Measurements from ENCODE around the gene PDZD7.
"Not testable (repeated sequence)": the region's sequence is repeated elsewhere in the genome, so short reads cannot be mapped to it uniquely, and the experiment has no call there.

PDZD7 gene

DNA sequence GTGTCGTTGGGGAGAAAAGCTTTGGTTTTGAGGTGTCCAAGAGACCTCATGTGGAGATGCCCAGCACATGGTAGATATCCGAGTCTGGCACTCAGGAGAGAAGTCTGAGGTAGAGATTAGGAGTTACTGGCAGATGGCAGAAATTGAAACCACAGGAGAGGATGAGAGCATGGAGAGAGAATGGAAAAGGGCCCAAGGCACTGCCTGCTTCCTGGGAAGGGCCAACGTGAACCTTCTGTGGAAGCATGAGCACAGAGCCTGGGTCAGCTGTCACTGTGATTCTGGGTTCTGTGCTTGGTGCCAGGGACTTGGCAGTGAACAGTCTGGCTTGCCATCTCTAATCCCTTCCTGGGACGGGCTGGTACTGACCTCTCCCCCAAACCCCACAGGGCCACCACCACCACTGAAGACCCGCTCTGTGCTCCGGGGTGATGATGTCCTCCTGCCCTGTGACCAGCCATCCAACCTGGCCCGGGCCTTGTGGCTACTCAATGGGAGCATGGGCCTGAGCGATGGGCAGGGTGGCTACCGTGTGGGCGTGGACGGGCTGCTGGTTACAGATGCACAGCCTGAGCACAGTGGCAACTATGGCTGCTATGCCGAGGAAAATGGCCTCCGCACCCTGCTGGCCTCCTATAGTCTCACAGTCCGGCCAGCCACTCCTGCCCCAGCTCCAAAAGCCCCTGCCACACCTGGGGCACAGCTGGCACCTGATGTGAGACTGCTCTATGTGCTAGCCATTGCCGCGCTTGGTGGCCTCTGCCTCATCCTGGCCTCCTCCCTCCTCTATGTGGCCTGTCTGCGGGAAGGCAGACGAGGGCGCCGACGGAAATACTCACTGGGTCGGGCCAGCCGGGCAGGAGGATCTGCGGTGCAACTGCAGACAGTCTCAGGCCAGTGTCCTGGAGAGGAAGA, 47.8 kb downstream of the PDZD7 start:
- DNase-seq (ENCODE audit: low read depth) = no peak

DNA sequence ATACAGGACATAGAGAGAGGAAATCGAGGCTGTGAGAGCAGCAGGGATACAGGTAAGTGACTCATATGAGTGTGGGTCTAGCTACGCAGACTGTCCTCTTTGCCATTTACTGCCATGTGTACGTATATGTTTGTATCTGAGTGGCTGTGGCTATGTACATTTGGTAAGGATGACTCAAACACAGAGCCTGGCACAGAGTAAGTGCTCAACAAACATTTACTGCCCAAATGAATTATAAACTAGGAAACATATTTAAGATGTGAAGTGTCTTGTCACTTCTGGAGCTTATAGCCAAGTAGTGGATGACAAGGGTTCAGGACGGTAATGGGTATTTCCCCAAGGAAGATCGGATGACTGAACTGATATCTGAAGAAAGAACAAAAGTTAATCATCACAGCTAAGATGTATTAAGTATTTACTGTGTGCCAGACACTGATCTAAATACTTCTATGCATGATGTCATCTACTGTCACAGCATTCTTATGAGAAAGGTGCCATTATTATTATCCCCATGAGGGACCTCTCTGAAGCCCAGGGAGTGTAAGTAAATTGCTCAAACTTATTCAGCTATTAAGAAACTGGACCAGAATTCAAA, 49.7 kb downstream of the PDZD7 start:
- DNase-seq (ENCODE audit: low read depth) = no peak

DNA sequence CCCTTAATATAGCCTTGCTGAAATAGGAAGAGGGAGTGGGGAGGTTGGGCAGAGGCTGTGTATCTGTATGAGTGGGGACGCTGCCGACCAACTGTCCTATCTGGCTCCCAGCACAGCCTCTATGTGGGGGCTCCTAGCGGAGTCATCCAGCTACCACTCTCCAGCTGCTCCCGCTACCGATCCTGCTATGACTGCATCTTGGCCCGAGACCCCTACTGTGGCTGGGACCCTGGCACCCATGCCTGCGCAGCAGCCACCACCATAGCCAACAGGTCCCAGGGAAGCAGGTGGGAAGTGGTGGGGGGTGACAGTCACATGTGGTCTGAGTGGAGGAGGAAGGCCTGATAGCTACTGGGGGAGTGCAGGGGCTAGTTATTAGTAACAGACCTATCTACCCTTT, 50.2 kb downstream of the PDZD7 start:
- no peak for DNase-seq (ENCODE audit: low read depth)

DNA sequence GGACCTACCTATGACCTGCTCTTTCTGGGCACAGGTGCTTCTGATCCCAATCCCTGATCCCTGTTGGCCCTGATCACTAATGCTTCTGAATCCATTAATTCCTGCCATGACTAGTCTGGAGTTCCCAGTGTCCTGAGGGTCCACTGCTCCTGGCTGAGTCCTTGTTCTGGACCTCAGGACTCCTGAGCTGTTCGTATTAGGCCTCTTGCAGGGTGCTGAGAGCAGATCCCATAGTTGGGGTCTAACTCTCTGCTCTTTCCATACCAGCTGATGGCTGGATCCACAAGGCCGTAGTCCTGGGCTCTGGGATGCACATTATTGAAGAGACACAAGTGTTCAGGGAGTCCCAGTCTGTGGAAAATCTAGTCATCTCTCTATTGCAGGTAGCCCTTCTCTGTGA, 50.6 kb downstream of the PDZD7 start:
- DNase-seq (ENCODE audit: low read depth) = no peak

DNA sequence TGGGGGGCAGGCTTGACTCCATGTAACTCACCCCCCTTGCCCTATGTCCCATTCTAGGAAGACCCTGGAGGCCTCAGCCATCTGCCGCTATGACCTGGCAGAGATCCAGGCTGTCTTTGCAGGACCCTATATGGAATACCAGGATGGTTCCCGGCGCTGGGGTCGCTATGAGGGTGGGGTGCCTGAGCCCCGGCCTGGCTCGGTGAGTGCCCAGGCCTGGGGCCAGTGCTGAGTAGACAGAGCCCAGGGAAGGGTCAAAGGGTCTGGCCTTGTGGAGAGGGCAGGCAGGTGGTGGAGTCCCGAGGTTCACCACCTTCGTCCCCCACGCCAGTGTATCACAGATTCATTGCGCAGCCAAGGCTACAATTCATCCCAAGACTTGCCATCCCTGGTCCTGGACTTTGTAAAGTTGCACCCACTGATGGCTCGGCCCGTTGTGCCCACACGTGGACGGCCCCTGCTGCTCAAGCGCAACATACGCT, 51.1 kb downstream of the PDZD7 start:
- no peak for DNase-seq (ENCODE audit: low read depth)

DNA sequence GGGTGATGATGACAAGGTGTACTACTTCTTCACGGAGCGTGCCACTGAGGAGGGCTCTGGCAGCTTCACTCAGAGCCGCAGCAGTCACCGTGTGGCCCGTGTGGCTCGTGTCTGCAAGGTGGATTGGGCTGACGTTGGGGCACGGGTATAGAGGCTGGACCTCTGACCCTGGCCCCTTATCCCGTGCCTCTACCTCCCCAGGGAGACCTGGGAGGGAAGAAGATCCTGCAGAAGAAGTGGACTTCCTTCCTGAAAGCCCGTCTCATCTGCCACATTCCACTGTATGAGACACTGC, 52.1 kb downstream of the PDZD7 start:
- no peak for DNase-seq (ENCODE audit: low read depth)

DNA sequence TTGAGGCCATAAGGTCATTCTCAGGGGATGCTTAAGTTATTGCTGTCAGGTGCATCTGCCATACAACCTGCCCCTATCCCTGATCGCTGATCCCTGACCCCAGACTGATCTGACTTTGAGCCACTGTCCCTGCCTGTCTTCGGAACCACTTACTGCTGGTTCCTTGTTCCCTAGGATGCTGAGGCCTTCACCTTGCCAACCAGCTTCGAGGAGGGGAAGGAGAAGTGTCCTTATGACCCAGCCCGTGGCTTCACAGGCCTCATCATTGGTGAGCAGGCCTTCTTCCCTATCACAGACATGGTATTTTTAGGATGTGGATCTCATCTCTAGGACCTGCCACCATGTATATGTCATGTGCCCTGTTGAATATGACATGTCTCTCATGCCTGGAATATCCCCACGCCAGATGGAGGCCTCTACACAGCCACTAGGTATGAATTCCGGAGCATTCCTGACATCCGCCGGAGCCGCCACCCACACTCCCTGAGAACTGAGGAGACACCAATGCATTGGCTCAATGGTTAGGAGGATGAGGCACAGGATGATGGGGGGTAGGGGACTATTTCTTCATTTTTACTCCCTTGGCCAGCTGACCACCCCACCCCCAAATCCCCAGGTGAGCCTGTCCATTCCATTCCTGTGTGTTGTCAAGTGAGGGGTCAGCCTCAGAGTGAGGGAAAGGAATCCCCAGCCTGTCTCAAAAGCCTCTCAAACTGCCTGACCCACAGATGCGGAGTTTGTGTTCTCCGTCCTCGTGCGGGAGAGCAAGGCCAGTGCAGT, 52.6 kb downstream of the PDZD7 start:
- no peak for DNase-seq (ENCODE audit: low read depth)

DNA sequence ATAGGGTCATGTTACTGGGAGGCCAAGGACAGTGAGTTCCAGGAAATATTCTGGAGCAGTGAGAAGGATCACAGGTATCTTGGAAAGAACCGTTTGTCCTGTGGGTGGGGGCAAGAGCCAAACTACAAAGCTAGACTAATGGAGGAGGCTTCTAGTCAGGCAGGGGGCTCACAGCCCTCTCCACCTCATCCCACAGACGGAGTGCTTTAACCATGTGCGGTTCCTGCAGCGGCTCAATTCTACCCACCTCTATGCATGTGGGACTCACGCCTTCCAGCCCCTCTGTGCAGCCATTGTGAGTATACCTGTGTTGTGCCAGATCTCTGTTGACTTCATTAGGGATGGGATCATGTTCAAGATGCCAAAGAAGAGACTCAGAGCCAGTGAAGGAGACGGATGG, 53.5 kb downstream of the PDZD7 start:
- DNase-seq (ENCODE audit: low read depth) = no peak

DNA sequence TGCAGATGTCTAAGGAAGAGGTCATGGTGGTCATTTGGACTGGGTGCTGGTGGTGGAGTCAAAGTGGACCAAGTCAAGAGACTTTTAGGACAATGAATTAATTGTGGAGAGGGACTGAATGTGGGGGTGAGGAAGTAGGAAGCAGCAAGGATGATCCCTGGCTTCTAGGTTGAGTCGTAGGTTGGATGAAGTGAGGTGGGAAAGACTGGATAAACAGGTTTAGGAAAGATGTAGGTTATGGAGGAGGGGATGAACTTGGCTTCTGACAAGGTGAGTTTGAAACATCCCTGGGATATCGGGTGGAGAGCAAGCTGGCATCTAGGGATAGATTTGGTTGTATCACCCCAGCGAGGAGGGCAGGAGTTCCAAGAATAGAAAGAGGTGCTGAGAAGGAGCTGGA, 54.0 kb downstream of the PDZD7 start:
- no peak for DNase-seq (ENCODE audit: low read depth)

DNA sequence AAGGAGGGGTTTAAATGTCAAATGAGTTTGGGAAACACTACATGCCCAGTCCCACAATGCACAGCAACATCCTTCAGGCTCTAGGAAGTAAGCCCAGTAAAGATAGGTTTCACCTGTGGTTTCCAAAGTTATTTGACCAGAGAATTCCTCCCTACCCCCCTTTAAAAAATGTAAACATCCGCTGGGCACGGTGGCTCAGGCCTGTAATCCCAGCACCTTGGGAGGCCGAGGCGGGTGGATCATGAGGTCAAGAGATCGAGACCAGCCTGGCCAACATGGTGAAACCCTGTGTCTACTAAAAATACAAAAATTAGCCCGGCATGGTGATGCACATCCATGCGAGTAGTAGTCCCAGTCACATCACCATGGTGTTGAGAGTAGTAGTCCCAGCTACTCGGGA, 55.5 kb downstream of the PDZD7 start:
- not testable (repeated sequence) for DNase-seq (ENCODE audit: low read depth)

DNA sequence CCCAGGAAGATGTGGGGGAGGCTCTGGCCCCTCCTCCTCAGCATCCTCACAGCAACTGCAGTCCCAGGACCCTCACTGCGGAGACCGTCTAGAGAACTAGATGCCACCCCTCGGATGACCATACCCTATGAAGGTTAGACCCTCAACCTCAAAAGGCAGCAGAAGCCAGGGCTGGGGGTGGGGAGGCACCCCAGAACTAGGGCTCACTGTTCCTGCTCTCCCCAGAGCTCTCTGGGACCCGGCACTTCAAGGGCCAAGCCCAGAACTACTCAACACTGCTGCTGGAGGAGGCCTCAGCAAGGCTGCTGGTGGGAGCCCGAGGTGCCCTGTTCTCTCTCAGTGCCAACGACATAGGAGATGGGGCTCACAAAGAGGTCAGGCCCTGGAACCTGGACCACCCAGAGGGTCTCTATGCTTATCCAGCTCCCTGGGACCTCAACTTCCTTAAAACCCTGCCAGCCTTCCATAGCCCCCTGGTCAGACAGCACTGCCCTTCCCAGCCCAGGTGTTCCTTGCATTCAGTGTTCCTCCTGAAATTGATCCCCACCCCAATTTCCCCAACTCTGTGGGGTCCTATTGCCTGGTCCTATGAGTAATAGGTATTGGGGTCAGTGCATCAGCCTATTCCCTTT, 57.9 kb downstream of the PDZD7 start:
- DNase-seq (ENCODE audit: low read depth) = no peak

DNA sequence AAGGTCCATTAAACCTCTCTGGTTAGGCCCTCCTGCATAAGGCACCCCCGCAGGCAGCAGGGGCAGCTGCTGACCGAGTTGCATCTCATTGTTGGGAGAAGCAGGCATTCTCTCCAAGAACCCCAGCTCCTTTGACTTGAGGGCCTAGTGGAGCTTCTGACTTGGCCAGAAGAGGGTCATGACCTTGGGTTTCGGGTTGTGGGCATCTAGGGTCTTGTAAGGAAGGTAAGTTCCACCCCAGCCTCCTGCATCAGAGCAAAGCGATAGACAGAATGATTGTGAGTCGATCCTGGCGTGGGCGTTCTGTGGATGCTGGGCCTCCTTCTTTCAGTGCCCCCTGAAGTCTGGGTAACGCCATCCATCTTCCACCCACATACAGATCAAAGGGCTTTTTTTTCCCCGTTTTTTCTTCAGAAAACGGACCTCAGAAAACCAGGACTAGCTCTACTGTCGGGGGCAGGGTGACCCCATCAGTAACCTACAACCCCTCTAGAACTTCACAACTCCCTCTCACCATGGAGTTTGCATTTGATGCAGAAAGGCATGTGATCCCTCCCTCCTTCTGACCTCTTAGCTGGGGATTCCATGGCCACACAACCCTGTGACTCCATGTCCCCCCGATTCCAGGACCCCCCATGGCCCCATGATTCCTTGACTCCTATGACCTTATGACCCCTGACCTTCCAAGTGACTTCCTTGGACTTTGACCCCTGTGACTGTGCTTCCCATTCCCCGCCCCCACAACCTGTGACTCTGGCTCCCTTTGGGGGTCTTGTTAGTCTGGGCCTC, 58.6 kb downstream of the PDZD7 start:
- DNase-seq (ENCODE audit: low read depth) = no peak

DNA sequence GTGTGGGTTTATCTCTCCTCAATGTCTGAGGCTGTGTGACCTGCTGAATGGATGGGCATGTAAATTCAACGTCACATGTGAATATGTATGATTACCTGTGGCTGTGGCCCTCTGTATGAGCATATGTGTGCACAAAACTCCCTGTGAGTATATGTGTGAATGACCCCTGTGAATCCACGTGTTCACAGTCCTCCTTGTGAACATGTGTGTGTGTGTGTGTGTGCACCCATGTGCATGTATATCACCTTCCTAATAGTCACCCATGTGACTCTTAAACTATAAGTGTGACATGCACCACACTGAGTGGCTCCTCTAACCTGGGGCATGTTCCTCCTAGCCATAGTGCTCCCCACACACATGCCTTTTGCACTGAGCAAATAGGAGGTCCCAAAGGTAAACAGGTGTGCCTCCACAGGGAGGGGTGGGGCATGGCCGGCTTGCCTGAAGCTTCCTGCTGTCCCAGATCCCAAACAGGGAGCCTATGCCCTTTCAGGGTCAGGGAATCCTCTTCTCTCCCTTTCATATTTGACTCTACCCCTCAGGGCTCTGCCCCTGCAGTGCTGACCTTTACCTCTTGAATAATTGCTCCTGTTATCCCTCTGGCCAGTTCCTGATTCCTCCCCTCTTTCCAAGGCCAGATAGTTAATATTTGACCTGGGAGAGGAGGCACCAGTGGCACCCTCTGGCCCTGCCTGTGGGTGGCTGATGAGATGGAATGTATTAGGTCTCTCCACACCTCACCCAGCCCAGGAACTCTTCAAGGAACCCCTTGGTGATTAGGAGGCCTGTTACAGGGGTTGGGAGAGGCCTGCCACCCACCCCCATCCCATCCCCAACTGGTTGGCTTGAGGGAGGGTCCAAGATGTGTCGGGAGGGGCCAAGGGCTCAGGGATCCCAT, 59.8 kb downstream of the PDZD7 start:
- no peak for DNase-seq (ENCODE audit: low read depth)

DNA sequence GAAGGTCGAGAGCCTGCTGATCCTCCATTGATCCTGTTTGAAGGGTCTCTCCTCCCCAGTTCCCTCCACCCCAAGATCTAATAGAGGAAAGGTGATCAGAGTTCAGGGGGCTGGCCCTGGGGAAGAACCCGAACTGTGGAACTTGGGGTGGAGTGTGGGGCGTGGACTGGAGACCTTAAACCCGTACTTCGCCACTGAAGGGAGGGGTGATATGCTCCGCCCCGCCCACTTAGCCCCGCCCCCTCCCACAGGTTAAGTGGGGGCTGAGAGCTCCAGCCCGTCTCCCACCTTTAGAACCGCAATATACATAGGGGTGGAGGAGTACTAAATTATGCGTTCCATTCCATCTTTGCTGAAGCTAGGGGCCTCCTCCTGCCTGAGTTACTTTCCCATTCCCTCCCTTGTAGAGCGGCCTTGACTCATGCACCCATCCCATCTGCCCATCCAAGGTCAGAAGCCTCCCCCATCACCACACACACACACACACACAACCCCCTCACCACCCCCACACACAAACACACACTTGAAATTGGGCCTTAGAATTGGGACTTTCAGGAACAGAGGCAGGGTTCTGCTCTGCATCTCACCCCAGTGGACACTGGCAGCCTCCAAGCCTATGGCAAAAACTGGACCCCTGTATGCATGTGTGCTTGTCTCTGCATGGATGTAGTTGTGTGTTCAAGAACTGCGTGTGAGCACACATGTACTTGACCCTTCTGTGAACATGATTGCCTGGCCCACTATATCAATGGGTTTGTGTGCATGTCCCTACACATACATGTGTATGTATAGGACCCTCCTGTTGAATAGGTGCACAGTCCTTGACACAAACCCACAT, 60.6 kb downstream of the PDZD7 start:
- no peak for DNase-seq (ENCODE audit: low read depth)

DNA sequence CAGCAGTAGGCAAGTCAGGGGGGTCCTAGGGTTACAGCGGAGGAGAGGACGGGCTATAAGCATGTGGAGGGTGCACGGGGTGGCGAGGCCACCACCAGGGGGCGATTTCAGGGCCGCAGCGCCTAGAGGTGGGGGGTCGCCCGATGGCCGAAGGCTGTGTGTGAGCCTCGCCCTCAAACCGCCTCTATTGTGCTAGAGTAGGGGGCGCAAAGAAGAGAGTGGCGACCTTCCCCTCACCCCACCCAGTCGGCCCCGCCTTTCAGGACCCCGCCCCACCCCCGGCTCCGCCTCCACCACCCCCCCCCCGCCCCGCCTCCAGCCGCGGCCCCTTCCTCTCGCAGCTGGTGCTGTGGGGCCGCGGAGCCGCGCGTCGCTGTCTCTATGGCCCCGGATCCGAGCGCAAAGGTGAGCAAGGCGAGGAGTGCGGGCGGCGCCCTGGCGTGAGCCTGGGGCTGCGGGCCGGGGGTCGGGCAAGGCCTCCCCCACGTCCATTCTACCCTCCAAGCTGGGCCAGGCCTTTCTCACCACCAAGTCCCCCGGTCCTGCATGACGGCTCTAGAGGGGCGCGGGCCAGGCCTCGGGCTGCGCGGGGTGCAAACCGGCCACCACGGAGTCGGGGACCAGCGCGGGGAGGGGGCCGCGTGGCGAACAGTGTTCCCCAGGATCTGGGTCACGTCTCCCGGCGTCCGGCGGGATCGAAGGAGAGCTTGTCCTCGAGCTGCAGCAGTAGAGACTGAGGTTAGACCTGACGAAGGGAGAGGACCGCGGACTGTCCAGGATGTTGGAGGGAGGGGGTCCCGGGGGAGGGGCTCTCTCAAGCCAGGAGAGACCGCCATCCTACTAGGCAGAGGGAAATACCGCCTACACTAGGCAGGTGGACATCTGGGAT, 61.5 kb downstream of the PDZD7 start, which contains the start of gene SEMA4G:
TSS of gene SEMA4G (plus strand) at position 318 of the 889 bp plus-strand sequence. CDS start 3,409 bp downstream, outside the sequence.
- DNase-seq (ENCODE audit: low read depth) = peak; percentile 50

DNA sequence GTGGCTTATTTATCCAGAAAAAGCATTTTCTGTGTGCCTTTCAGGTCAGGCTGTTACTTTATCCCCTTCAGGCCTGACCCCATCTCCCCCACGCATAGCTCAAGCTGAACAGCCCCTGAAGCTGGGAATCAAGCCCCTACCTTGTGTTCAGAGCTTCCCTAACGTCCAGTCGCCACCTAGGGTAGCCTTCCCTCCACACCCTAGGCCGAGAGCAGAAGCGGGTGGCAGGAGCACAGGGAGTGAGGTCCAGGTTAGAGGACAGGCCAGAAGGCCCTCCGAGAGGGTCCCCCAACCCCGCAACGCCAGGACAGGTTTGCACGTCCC, 62.1 kb downstream of the PDZD7 start:
- DNase-seq (ENCODE audit: low read depth) = no peak

DNA sequence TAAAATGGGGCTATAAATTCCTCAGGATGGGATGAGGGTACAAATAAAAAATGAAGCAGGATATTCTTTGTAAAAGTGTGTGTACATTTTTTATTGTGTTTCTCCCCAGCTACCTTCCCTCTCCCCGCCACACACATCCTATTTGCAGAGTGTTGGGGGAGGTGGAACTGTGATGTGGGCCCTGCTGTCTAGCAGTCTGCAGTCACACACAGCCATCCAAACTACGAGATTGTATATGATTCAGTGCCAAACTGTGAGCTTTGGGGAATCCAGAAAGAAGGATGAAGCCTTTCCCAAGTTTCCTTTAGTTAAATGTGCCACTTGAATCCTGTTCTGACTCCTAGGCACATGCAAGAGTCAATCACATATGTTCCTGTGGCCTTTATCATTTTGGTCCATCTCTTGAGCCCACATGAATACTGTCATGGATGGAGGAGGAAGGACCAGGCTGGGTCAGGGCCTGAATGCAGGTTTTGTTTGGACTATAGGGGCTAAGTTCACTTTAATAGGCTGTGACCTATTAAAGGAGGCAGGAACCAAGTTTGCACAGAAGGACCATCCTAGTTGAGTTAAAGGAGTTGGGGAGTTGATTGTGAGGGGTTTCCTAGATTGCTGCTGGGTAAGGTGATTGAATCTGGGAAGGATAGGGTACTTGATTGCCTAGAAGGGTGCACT, 62.7 kb downstream of the PDZD7 start:
- no peak for DNase-seq (ENCODE audit: low read depth)

DNA sequence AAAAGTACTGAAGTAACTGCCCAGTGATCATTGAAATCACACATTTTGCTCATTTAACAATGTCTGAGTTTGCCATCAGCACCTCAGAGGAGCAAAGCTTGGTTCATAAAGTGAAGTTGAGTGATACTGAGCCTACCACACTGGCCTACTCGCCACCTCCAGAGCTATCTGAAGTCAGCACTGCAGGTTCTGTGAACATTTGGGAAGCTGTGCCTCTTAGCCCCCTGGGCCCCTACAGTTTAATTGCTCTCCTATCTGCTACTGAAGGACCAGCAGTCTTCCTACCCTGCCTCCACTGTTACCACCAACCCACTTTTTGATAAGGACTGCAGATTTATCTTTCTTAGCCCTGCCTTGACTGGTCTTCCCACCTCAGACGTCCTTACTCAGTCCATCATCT, 63.6 kb downstream of the PDZD7 start:
- no peak for DNase-seq (ENCODE audit: low read depth)

Data from ELR (cell line).